Mesenchymal stem cell (in vitro differentiated cells and primary cell): ENCODE data around the gene BAAT.

Source experiments
- DNase-seq: peaks from one replicate; pipeline ENCODE4 v3.0.0-alpha.2; 2013
- H2AFZ ChIP-seq: one replicate; pipeline ENCODE4 v1.6.1; 2013; ENCODE audit warnings: low read depth, mild to moderate bottlenecking, control low read depth, inconsistent platforms, low read length, moderate library complexity
- H2AK5ac ChIP-seq: 2 replicates; pipeline ENCODE4 v1.6.1; 2013; ENCODE audit warnings: low read length, moderate library complexity, mild to moderate bottlenecking, inconsistent platforms; ENCODE audit not compliant: severe bottlenecking
- H2BK120ac ChIP-seq: one replicate; pipeline ENCODE4 v1.6.1; 2013; ENCODE audit warnings: low read depth, mild to moderate bottlenecking, inconsistent platforms, low read length, moderate library complexity
- H2BK12ac ChIP-seq, 2 experiments: one replicate each; pipeline ENCODE4 v1.6.1; 2013; ENCODE audit warnings: inconsistent platforms in 2 of 2, low read length in 2 of 2, mild to moderate bottlenecking in 2 of 2, moderate library complexity in 2 of 2, control low read depth in 1 of 2
- H2BK15ac ChIP-seq: one replicate; pipeline ENCODE4 v1.6.1; 2013; ENCODE audit warnings: mild to moderate bottlenecking, low read depth, inconsistent platforms; ENCODE audit not compliant: poor library complexity, severe bottlenecking
- H2BK5ac ChIP-seq: 2 replicates; pipeline ENCODE4 v1.6.1; 2013; ENCODE audit warnings: low read depth, mild to moderate bottlenecking, low read length, control low read depth, inconsistent platforms; ENCODE audit not compliant: poor library complexity, severe bottlenecking
- H3K14ac ChIP-seq, 2 experiments: one replicate each; pipeline ENCODE4 v1.6.1; 2013; ENCODE audit warnings: inconsistent platforms in 2 of 2, low read length in 2 of 2, control low read depth in 1 of 2, mild to moderate bottlenecking in 1 of 2, moderate library complexity in 1 of 2
- H3K18ac ChIP-seq, 2 experiments: one replicate each; pipeline ENCODE4 v1.6.1; 2013; ENCODE audit warnings: inconsistent platforms in 2 of 2, low read length in 2 of 2, control low read depth in 1 of 2, low read depth in 1 of 2, mild to moderate bottlenecking in 1 of 2
- H3K23ac ChIP-seq, 2 experiments: one replicate each; pipeline ENCODE4 v1.6.1; 2013; ENCODE audit warnings: inconsistent platforms in 2 of 2, low read length in 2 of 2, mild to moderate bottlenecking in 2 of 2, moderate library complexity in 2 of 2, control low read depth in 1 of 2
- H3K27ac ChIP-seq: 2 replicates; pipeline ENCODE4 v1.5.1; 2013; ENCODE audit warnings: mild to moderate bottlenecking, moderate library complexity, low read length, control low read depth, inconsistent platforms; ENCODE audit not compliant: poor library complexity, severe bottlenecking
- H3K27me3 ChIP-seq, 2 experiments: 2 replicates each; pipeline versions ENCODE4 v1.6.1 to v1.7.0; 2013; ENCODE audit warnings: low read length in 2 of 2, mild to moderate bottlenecking in 2 of 2, moderate library complexity in 2 of 2, control low read depth in 1 of 2, inconsistent platforms in 1 of 2; ENCODE audit not compliant: control insufficient read depth in 1 of 2, insufficient read depth in 1 of 2
- H3K36me3 ChIP-seq, 2 experiments: 2 replicates each; pipeline versions ENCODE4 v1.6.1 to v1.7.0; 2013; ENCODE audit warnings: low read length in 2 of 2, control low read depth in 1 of 2, inconsistent platforms in 1 of 2, low read depth in 1 of 2, mild to moderate bottlenecking in 1 of 2; ENCODE audit not compliant: insufficient read depth in 2 of 2, control insufficient read depth in 1 of 2
- H3K4ac ChIP-seq, 2 experiments: one replicate each; pipeline ENCODE4 v1.6.1; 2013; ENCODE audit warnings: inconsistent platforms in 2 of 2, low read length in 2 of 2, mild to moderate bottlenecking in 2 of 2, moderate library complexity in 2 of 2, control low read depth in 1 of 2, low read depth in 1 of 2
- H3K4me1 ChIP-seq: 2 replicates; pipeline ENCODE4 v1.6.1; 2013; ENCODE audit warnings: low read depth, low read length, control low read depth; ENCODE audit not compliant: control insufficient read depth, insufficient read depth
- H3K4me2 ChIP-seq: 2 replicates; pipeline ENCODE4 v1.6.1; 2013; ENCODE audit warnings: low read length, mild to moderate bottlenecking, inconsistent platforms; ENCODE audit not compliant: poor library complexity, severe bottlenecking
- H3K4me3 ChIP-seq, 2 experiments: 2 replicates each; pipeline versions ENCODE4 v1.5.1 to v1.7.0; 2013; ENCODE audit warnings: low read length in 2 of 2, mild to moderate bottlenecking in 2 of 2, control low read depth in 1 of 2, low read depth in 1 of 2; ENCODE audit not compliant: insufficient read depth in 1 of 2
- H3K79me1 ChIP-seq: replicated peaks from 2 replicates; pipeline ENCODE4 v1.6.1; 2013; ENCODE audit warnings: mild to moderate bottlenecking, control low read depth, low read length, inconsistent platforms; ENCODE audit not compliant: poor library complexity, severe bottlenecking
- H3K9ac ChIP-seq: 2 replicates; pipeline ENCODE4 v1.7.0; 2013; ENCODE audit warnings: mild to moderate bottlenecking, low read length, moderate library complexity
- H3K9me3 ChIP-seq: 2 replicates; pipeline ENCODE4 v1.7.0; 2013; ENCODE audit warnings: mild to moderate bottlenecking, low read length; ENCODE audit not compliant: control insufficient read depth
- H4K8ac ChIP-seq: one replicate; pipeline ENCODE4 v1.6.1; 2013; ENCODE audit warnings: inconsistent platforms, mild to moderate bottlenecking, low read length, moderate library complexity
- H4K91ac ChIP-seq: one replicate; pipeline ENCODE4 v1.6.1; 2013; ENCODE audit warnings: mild to moderate bottlenecking, low read length, inconsistent platforms
- WGBS: methylation state at CpG from one replicate; pipeline ENCODE4 v1.1.7; 2013; ENCODE audit warnings: mixed read lengths; 5-methylcytosine and 5-hydroxymethylcytosine counted together

Gene BAAT

DNA sequence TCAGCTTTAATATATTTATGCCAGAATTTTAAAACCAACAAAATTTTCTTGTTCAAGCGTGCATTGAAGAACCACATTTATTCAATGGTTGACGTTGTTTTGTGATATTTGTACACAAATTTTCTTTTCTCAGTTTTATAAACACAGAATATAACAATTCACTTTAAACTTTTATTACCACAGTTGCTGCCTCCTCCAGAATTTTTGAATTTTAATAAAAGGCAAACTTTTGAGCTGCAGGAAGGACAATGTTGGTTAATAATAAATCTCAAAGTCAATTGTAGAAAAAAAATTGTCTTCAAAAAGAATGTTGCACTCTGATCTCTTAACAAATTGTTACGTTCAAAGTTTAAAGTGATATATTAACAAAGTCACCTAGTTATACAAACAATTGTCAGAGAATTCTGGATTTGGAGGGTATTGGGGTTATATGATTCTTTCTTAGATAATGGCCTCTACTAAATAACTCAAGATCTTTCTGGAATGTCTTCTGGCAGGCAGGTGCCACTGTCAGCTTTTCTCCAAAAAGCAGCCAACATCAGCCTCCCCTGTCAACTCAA lies 60.5 kb downstream of the BAAT start:
- no peak overlapping the region for H2BK5ac ChIP-seq
- no peak overlapping the region for H4K8ac ChIP-seq
- no peak overlapping the region for H2BK12ac ChIP-seq
- no peaks in the 10 kb centered on the region for H3K27me3 ChIP-seq
- no peaks in the 10 kb centered on the region for H3K36me3 ChIP-seq
- no peak overlapping the region for H2AFZ ChIP-seq
- DNase-seq: no peak
- H2BK120ac ChIP-seq: no peak overlapping the region
- H2BK15ac ChIP-seq: no peak overlapping the region
- H3K9ac ChIP-seq: no peak overlapping the region
- H3K9me3 ChIP-seq: peaks cover 3% of the 10 kb centered on the region
- H2AK5ac ChIP-seq: no peak overlapping the region
- no peak overlapping the region for H4K91ac ChIP-seq
- H3K4ac ChIP-seq: no peak overlapping the region
- H3K23ac ChIP-seq: no peak overlapping the region
- WGBS: no CpG with 5 or more reads among the region's 3 CpGs
- no peak overlapping the region for H3K14ac ChIP-seq
- no peaks in the 10 kb centered on the region for H3K79me1 ChIP-seq
- H3K4me1 ChIP-seq: no peaks in the 10 kb centered on the region
- no peak overlapping the region for H3K18ac ChIP-seq
- no peak overlapping the region for H3K4me2 ChIP-seq
- no peak overlapping the region for H3K4me3 ChIP-seq
- no peak overlapping the region for H3K27ac ChIP-seq

DNA sequence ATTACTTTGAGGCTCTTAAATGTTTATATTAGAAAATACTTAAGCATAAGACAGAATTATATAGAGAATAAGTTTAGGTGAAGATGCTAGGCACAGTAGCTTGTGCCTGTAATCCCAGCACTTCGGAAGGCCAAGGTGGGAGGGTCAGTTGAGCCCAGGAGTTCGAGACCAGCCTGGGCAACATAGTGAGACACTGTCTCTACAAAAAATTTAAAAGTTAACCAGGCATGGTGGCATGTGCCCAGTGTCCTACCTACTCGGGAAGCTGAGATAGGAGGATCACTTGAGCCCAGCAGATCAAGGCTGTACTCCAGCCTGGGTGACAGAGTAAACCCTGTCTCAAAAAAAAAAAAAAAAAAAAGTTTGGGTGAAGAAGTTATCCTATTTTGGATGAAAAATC lies 61.7 kb downstream of the BAAT start:
- no peak overlapping the region for H2AK5ac ChIP-seq
- H3K4me2 ChIP-seq: no peak overlapping the region
- H3K79me1 ChIP-seq: no peaks in the 10 kb centered on the region
- no peak overlapping the region for H4K91ac ChIP-seq
- H3K4ac ChIP-seq: no peak overlapping the region
- H2BK120ac ChIP-seq: no peak overlapping the region
- no peak overlapping the region for H3K27ac ChIP-seq
- H4K8ac ChIP-seq: no peak overlapping the region
- no peak overlapping the region for H3K18ac ChIP-seq
- peaks cover 3% of the 10 kb centered on the region for H3K9me3 ChIP-seq
- no peak overlapping the region for H2BK15ac ChIP-seq
- H3K9ac ChIP-seq: no peak overlapping the region
- no peaks in the 10 kb centered on the region for H3K36me3 ChIP-seq
- H3K23ac ChIP-seq: no peak overlapping the region
- no peaks in the 10 kb centered on the region for H3K4me1 ChIP-seq
- no peak for DNase-seq
- H2AFZ ChIP-seq: no peak overlapping the region
- WGBS: 81% methylated on average over 3 of the region's 3 CpGs
- no peak overlapping the region for H3K4me3 ChIP-seq
- no peak overlapping the region for H2BK5ac ChIP-seq
- H3K14ac ChIP-seq: no peak overlapping the region
- H3K27me3 ChIP-seq: no peaks in the 10 kb centered on the region
- no peak overlapping the region for H2BK12ac ChIP-seq

DNA sequence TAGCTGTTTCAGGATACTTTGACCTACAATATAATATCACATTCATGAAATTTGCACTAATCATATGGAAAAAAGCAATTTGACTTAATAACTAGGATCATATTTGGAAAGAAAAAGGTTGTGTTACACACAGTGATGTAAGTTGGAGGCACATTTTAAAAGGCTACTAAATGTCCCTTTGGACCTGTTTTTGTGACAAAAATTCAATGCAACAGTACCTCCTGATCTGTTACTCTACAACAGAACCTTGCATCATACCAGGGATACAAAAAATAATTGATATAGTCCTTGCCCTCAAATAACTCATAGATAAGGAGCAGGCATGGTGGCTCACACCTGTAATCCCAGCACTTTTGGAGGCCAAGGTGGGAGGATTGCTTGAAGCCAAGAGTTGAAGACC lies 67.1 kb downstream of the BAAT start:
- Histone ChIP-seq H3K4me2 (no peak overlapping the region), H3K27ac (no peak overlapping the region), H3K27me3 (no peaks in the 10 kb centered on the region), H3K23ac (no peak overlapping the region), H2BK15ac (no peak overlapping the region), H3K4ac (no peak overlapping the region), H3K4me3 (no peak overlapping the region), H3K36me3 (no peaks in the 10 kb centered on the region), H4K91ac (no peak overlapping the region), H2BK5ac (no peak overlapping the region), H2AK5ac (no peak overlapping the region), H3K9me3 (no peaks in the 10 kb centered on the region), H2BK120ac (no peak overlapping the region), H2AFZ (no peak overlapping the region), H2BK12ac (no peak overlapping the region), H3K14ac (no peak overlapping the region), H3K79me1 (no peaks in the 10 kb centered on the region), H3K4me1 (no peaks in the 10 kb centered on the region), H4K8ac (no peak overlapping the region), H3K18ac (no peak overlapping the region), H3K9ac (no peak overlapping the region)
- no peak for DNase-seq

DNA sequence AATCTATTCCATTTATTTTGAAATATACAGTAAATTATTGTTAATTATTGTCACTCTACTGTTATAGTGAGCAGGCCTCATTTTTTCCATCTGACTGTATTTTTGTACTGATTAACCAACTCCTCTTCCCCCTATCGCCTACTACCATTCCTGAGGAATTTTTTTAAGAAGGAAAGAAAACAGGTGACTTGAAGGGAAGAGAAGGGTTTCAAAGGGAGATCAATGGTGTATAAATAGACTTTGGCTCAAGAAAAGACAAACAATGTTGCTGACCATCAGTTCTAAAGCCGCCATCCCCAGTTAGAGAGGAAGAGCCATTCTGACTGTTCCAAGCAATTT lies 69.7 kb downstream of the BAAT start:
- no peaks in the 10 kb centered on the region for H3K36me3 ChIP-seq
- no peak overlapping the region for H3K4me2 ChIP-seq
- H4K91ac ChIP-seq: no peak overlapping the region
- WGBS: 100% methylated on average over 1 of the region's 2 CpGs
- no peak overlapping the region for H3K27ac ChIP-seq
- H3K14ac ChIP-seq: no peak overlapping the region
- H2BK15ac ChIP-seq: no peak overlapping the region
- no peak overlapping the region for H2BK5ac ChIP-seq
- H3K18ac ChIP-seq: no peak overlapping the region
- H2AK5ac ChIP-seq: no peak overlapping the region
- H2BK12ac ChIP-seq: no peak overlapping the region
- H4K8ac ChIP-seq: no peak overlapping the region
- no peak overlapping the region for H2AFZ ChIP-seq
- no peak overlapping the region for H3K23ac ChIP-seq
- no peak overlapping the region for H2BK120ac ChIP-seq
- no peaks in the 10 kb centered on the region for H3K4me1 ChIP-seq
- no peak overlapping the region for H3K9ac ChIP-seq
- no peak overlapping the region for H3K4ac ChIP-seq
- no peaks in the 10 kb centered on the region for H3K79me1 ChIP-seq
- H3K4me3 ChIP-seq: no peak overlapping the region
- H3K9me3 ChIP-seq: no peaks in the 10 kb centered on the region
- no peak for DNase-seq
- peaks cover under 1 to 3% of the 10 kb centered on the region in 2 experiments for H3K27me3 ChIP-seq
